ENCODE measurements around the gene IQCN.

Gene IQCN

GRCh38 chr19:18291590-18292461 lies 17.6 kb upstream of the IQCN start:
- ChIA-PET CTCF (interaction anchor here (1.0 to 2.8 kb wide), 7 partner anchors 10 to 119 kb away, joined by 3 to 27 read pairs (median 5); partner anchors contain the start of genes JUND and LSM4), POLR2A (interaction anchor here (0.9 to 5.4 kb wide), 8 partner anchors 9 to 94 kb away, joined by 3 to 113 read pairs (median 6); partner anchors contain the start of genes GDF15, IQCN, JUND and LSM4)
- H3K4me3 ChIP-seq (ENCODE audit: low read depth, low read length) = peak overlapping the region; percentile 61
- TF ChIP-seq CTCF (IDR thresholded peaks at IDR 0.05; ENCODE audit: insufficient read depth, low read length, missing control alignments) = no peak
- DNase-seq (ENCODE audit: low read depth, low spot score) = no peak

- ChIA-PET CTCF (interaction anchor here (1.3 to 2.8 kb wide), 2 partner anchors 12 to 35 kb away, joined by 3 to 27 read pairs; no protein-coding TSS in a partner anchor), POLR2A (interaction anchor here (5.4 kb wide), 1 partner anchor 10 kb away, joined by 113 read pairs; the partner anchor contains the start of gene JUND)
- H3K4me3 ChIP-seq (ENCODE audit: low read depth, low read length) = peak overlapping the region; percentile 61
- DNase-seq (ENCODE audit: low read depth, low spot score) = no peak
- TF ChIP-seq CTCF (IDR thresholded peaks at IDR 0.05; ENCODE audit: insufficient read depth, low read length, missing control alignments) = no peak
Observed at GRCh38 chr19:18291019-18291524, 16.8 kb upstream of the IQCN start.

- no peak for TF ChIP-seq CTCF (IDR thresholded peaks at IDR 0.05; ENCODE audit: insufficient read depth, low read length, missing control alignments)
- DNase-seq (ENCODE audit: low read depth, low spot score) = no peak
- no peak overlapping the region for H3K4me3 ChIP-seq (ENCODE audit: low read depth, low read length)
- ChIA-PET CTCF (interaction anchor here (1.3 kb wide), 1 partner anchor 36 kb away, joined by 3 read pairs; no protein-coding TSS in a partner anchor), POLR2A (interaction anchor here (1.5 to 5.4 kb wide), 2 partner anchors 9 to 14 kb away, joined by 5 to 113 read pairs; partner anchors contain the start of gene JUND)
Observed at GRCh38 chr19:18290302-18291018, 16.2 kb upstream of the IQCN start.

GRCh38 chr19:18289471-18290301 lies 15.4 kb upstream of the IQCN start:
- ChIA-PET CTCF (interaction anchor here (1.3 kb wide), 1 partner anchor 36 kb away, joined by 3 read pairs; no protein-coding TSS in a partner anchor), POLR2A (interaction anchor here (0.7 to 5.4 kb wide), 5 partner anchors 9 to 96 kb away, joined by 3 to 113 read pairs (median 5); partner anchors contain the start of genes GDF15 and JUND)
- H3K4me3 ChIP-seq (ENCODE audit: low read depth, low read length) = no peak overlapping the region
- DNase-seq (ENCODE audit: low read depth, low spot score) = no peak
- TF ChIP-seq CTCF (IDR thresholded peaks at IDR 0.05; ENCODE audit: insufficient read depth, low read length, missing control alignments) = no peak

- no peak for TF ChIP-seq CTCF (IDR thresholded peaks at IDR 0.05; ENCODE audit: insufficient read depth, low read length, missing control alignments)
- ChIA-PET CTCF (interaction anchor here (0.7 kb wide), 1 partner anchor 9 kb away, joined by 5 read pairs; no protein-coding TSS in a partner anchor), POLR2A (no interaction called here)
- no peak overlapping the region for H3K4me3 ChIP-seq (ENCODE audit: low read depth, low read length)
- no peak for DNase-seq (ENCODE audit: low read depth, low spot score)
Observed at GRCh38 chr19:18287836-18288772, 13.9 kb upstream of the IQCN start.

Data from AG04449 (cell line).